SU-DHL-6 (cell line): ENCODE measurements around the gene HRC.

ENCODE experiments used
- H2AFZ ChIP-seq: fragments of 200-600 bp; sonication (generic); 2 replicates; pipeline ENCODE4 v1.6.1; 2014; ENCODE audit warnings: low read depth, mild to moderate bottlenecking, moderate library complexity, mixed read lengths, antibody characterized with exemption, low read length; ENCODE audit not compliant: severe bottlenecking
- H3F3A ChIP-seq: fragments of 200-600 bp; shearing (Covaris generic); 2 replicates; pipeline ENCODE4 v1.6.0; 2016; ENCODE audit warnings: antibody characterized with exemption, mild to moderate bottlenecking; ENCODE audit not compliant: insufficient read depth
- H3K27ac ChIP-seq: fragments of 200-600 bp; sonication (generic); 2 replicates; pipeline ENCODE4 v1.5.1; 2016; ENCODE audit warnings: low read depth, mild to moderate bottlenecking, low read length, moderate library complexity, mixed read lengths
- H3K27me3 ChIP-seq: fragments of 200-600 bp; sonication (generic), shearing (Covaris generic); 2 replicates; pipeline ENCODE4 v1.6.0; 2014; ENCODE audit warnings: mild to moderate bottlenecking, low read length
- H3K36me3 ChIP-seq: fragments of 200-600 bp; sonication (generic); 2 replicates; pipeline ENCODE4 v1.6.1; 2014; ENCODE audit warnings: mild to moderate bottlenecking, low read length, mixed read lengths
- H3K4me2 ChIP-seq: fragments of 300-600, 200-600 bp; shearing (Covaris generic), sonication (generic); 2 replicates; pipeline ENCODE4 v1.6.0; 2014; ENCODE audit warnings: low read length, low read depth, mild to moderate bottlenecking; ENCODE audit not compliant: poor library complexity, severe bottlenecking
- H3K4me3 ChIP-seq: fragments of 200-600 bp; sonication (generic); 2 replicates; pipeline ENCODE4 v1.5.1; 2014; ENCODE audit warnings: antibody characterized with exemption, low read length, mild to moderate bottlenecking, mixed read lengths; ENCODE audit not compliant: insufficient read depth, poor library complexity, severe bottlenecking
- H3K79me2 ChIP-seq: fragments of 200-600 bp; sonication (generic); 2 replicates; pipeline ENCODE4 v1.6.1; 2014; ENCODE audit warnings: mild to moderate bottlenecking, low read length, moderate library complexity; ENCODE audit not compliant: insufficient read depth
- H3K9ac ChIP-seq: fragments of 200-600 bp; sonication (generic); 2 replicates; pipeline ENCODE4 v1.7.0; 2014; ENCODE audit warnings: mild to moderate bottlenecking, low read length
- H3K9me2 ChIP-seq: fragments of 200-600 bp; sonication (generic); replicated peaks from 2 replicates; pipeline ENCODE4 v1.6.1; 2014; ENCODE audit warnings: low read length; ENCODE audit not compliant: insufficient read depth
- H3K9me3 ChIP-seq: fragments of 200-600 bp; sonication (generic); 2 replicates; pipeline ENCODE4 v1.6.1; 2014; ENCODE audit warnings: low read length, mixed read lengths; ENCODE audit not compliant: insufficient read depth
- H4K20me1 ChIP-seq: fragments of 200-600 bp; sonication (generic); 2 replicates; pipeline ENCODE4 v1.6.1; 2014; ENCODE audit warnings: low read depth, mild to moderate bottlenecking, antibody characterized with exemption, low read length, moderate library complexity, mixed read lengths
- EZH2phosphoT487 ChIP-seq: fragments of 200-600 bp; sonication (generic), shearing (Covaris generic); conservative IDR thresholded peaks from 2 replicates; pipeline ENCODE4 v1.6.1; 2018; ENCODE audit warnings: mild to moderate bottlenecking, antibody characterized with exemption, low read length, moderate library complexity, mixed read lengths
- TF ChIP-seq, protein P1 (sequence below): fragments of 200-600 bp; sonication (generic); IDR thresholded peaks from one replicate; pipeline ENCODE4 v1.5.1; 2017; ENCODE audit warnings: antibody characterized with exemption, mild to moderate bottlenecking, low read length, moderate library complexity; ENCODE audit not compliant: insufficient read depth, poor library complexity, severe bottlenecking

HRC gene

DNA sequence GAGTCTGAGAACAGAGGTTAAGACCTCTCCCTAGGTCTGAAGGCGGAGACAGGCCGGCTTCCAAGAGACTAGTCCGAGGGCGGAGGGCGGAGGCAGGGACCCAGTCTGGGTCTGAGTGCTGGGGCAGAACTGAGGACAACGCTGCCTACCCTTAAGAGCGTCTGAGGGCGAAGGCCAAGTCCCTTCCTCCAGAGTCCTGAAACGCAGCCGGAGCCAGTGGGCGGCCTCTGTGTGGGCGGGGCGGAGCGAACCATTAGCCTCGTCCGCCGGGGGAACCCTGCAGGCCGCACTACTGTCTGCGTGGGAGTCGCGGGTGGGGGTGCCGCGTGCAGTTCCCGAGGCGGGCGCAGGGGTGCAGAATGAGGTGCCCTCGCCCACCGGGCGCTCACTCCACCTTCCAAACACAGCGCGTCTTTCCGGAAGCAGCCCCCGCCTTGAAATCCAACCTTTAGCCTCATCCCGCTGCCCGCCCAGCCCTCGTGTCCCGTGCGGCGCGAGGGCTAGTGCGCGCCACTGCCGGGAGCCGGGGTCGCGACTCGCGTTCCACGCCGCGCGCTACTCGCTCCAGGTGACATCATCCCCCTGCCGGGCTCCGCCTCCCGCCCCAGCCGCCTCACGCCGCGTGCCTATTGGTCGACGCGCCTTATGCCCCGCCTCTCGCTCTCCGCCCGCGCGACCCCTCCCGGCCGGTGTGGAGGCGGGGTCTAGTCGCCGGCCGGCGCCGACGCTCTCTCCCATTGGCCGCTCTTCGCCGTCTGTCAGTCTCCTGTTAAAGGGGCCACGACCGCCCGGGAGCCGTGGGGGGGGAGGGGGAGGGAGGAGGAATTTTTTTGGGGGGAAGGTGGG lies 36.4 kb downstream of the HRC start, which contains the start of gene C19orf73:
TSS of gene C19orf73 (minus strand) at position 579 of the 846 bp plus-strand sequence. CDS start at position 458, 121 bp downstream.
- Histone ChIP-seq H3K36me3 (no peaks in the 10 kb centered on the region), H3K9ac (peak within 1 kb of the TSS; percentile 74), H3K4me2 (peak within 1 kb of the TSS; percentile 89), H3K27me3 (no peaks in the 10 kb centered on the region), H3K9me3 (no peaks in the 10 kb centered on the region), H3F3A (peaks cover 7% of the 10 kb centered on the region; the same call in 1 of the 2 replicates), H2AFZ (peak within 1 kb of the TSS; percentile 55), H4K20me1 (no peaks in the 10 kb centered on the region), H3K9me2 (no peaks in the 10 kb centered on the region), H3K4me3 (peak within 1 kb of the TSS; percentile 66), H3K79me2 (no peaks in the 10 kb centered on the region), H3K27ac (peak within 1 kb of the TSS; percentile 65)
- TF ChIP-seq, protein P1, sequence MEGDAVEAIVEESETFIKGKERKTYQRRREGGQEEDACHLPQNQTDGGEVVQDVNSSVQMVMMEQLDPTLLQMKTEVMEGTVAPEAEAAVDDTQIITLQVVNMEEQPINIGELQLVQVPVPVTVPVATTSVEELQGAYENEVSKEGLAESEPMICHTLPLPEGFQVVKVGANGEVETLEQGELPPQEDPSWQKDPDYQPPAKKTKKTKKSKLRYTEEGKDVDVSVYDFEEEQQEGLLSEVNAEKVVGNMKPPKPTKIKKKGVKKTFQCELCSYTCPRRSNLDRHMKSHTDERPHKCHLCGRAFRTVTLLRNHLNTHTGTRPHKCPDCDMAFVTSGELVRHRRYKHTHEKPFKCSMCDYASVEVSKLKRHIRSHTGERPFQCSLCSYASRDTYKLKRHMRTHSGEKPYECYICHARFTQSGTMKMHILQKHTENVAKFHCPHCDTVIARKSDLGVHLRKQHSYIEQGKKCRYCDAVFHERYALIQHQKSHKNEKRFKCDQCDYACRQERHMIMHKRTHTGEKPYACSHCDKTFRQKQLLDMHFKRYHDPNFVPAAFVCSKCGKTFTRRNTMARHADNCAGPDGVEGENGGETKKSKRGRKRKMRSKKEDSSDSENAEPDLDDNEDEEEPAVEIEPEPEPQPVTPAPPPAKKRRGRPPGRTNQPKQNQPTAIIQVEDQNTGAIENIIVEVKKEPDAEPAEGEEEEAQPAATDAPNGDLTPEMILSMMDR = no peak

DNA sequence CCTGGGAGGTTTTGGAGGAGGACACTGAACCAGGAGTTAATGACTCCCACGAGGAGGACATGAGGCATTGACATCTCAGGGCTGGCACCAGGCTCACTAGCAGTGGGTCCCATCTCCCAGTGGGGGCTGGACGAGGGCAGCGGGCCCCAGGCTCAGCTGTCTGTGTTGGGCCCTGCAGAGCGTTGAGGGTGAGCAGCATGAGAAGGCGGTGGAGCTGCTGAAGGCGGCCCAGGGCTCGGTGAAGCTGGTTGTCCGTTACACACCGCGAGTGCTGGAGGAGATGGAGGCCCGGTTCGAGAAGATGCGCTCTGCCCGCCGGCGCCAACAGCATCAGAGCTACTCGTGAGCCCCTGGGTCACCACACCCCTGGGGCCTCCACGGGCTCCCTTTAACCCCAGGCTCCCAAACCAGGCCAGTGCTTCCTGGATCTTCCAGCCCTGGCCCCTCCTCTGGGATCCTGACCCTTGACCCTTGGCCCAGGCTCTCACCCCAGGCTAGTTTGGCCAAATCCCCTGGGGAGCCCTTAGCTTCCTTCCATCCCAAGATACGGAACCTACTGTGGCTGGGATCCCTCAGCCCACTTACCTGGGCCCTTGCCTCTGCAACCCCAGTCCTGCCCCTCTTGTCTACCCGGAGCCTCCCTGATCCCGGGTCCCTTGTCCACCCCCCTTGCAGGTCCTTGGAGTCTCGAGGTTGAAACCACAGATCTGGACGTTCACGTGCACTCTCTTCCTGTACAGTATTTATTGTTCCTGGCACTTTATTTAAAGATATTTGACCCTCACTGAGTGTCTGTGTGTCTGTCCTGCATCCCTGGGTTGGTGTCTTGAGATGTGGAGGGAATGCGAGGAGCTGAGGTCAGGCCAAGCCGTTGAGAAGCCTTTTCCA lies 37.3 kb downstream of the HRC start:
- Histone ChIP-seq H3K9ac (peak overlapping the region; percentile 74), H3K27me3 (no peaks in the 10 kb centered on the region), H2AFZ (peak overlapping the region; percentile 25), H3K9me2 (no peaks in the 10 kb centered on the region), H3K79me2 (no peaks in the 10 kb centered on the region), H3F3A (peaks cover 7% of the 10 kb centered on the region; the same call in 1 of the 2 replicates), H3K9me3 (no peaks in the 10 kb centered on the region), H3K36me3 (no peaks in the 10 kb centered on the region), H3K4me3 (peak overlapping the region; percentile 66), H3K4me2 (peak overlapping the region; percentile 89), H4K20me1 (no peaks in the 10 kb centered on the region), H3K27ac (peak overlapping the region; percentile 65)
- TF ChIP-seq, protein P1 = no peak
- no peak for TF ChIP-seq EZH2phosphoT487

DNA sequence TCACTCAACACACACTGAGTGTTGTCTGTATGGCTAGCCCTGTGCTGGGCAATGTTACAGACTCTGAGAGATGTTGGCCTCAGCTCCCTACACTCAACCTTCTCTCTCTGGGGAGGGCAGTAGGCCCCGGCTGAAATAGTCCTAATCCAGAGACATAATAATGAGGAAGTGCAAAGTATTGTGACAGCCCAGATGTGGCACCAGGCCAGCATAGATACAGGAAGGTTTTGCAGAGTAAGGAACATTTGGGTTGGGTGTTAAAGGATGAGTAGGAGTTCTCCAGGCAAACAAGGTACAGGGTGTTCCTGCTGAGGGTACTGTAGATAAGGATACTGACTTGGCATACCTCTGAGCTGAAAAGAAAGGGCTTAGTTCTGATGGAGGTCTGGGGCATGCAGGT lies 38.7 kb downstream of the HRC start:
- TF ChIP-seq EZH2phosphoT487 = no peak
- TF ChIP-seq, protein P1 = no peak

More for the DNA sequence above, 38.7 kb downstream of the HRC start:
- no peak overlapping the region for H3K27ac ChIP-seq
- no peaks in the 10 kb centered on the region for H3K36me3 ChIP-seq
- H3K9me3 ChIP-seq = no peaks in the 10 kb centered on the region
- H3K79me2 ChIP-seq = no peaks in the 10 kb centered on the region
- H2AFZ ChIP-seq = no peak overlapping the region
- no peaks in the 10 kb centered on the region for H3K9me2 ChIP-seq
- H3F3A ChIP-seq = peaks cover 7% of the 10 kb centered on the region; the same call in 1 of the 2 replicates
- no peaks in the 10 kb centered on the region for H3K27me3 ChIP-seq
- H3K4me3 ChIP-seq = no peak overlapping the region
- no peak overlapping the region for H3K9ac ChIP-seq
- H3K4me2 ChIP-seq = no peak overlapping the region
- no peaks in the 10 kb centered on the region for H4K20me1 ChIP-seq
